H1 (cell line): ENCODE data around the gene ZNF462. TPM values are rescaled to one million over a fixed set of nuclear protein-coding genes. Genes with fewer than 3 reads are reported as not detected.

ENCODE experiments used
- ATF2 ChIP-seq: IDR thresholded peaks from 2 replicates; pipeline ENCODE4 v1.6.1; 2012; ENCODE audit warnings: low read length, inconsistent platforms
- CHD7 ChIP-seq: fragments of 300-600 bp; sonication (generic); IDR thresholded peaks from 2 replicates; pipeline ENCODE4 v1.7.1; 2012; ENCODE audit warnings: low read length, moderate library complexity, mild to moderate bottlenecking, inconsistent platforms; ENCODE audit not compliant: insufficient replicate concordance
- JUN ChIP-seq: IDR thresholded peaks from 2 replicates; pipeline ENCODE4 v1.6.1; 2011; ENCODE audit warnings: low read depth, mild to moderate bottlenecking, improper control_type of control experiment, low read length
- MAFK ChIP-seq: IDR thresholded peaks from 2 replicates; pipeline ENCODE4 v1.6.1; 2012; ENCODE audit warnings: low read depth, mild to moderate bottlenecking, improper control_type of control experiment, low read length
- polyA plus RNA-seq, 7 experiments: library from polyadenylated mRNA; depleted of rRNA in 3 of 7; stranded (reverse) in 5 of 7; unstranded in 2 of 7; fragments of >200 nt in 5 of 7; fragments of 200-250 nt in 2 of 7; gene quantifications; 1 replicate in 5 of 7; 2 replicates in 1 of 7; 4 replicates in 1 of 7; pipeline versions ENCODE4 v1.2.1 to v1.2.3, GENCODE V29; 2011 to 2013; ENCODE audit warnings: missing spikeins in 2 of 7, mixed read lengths in 2 of 7
- total RNA-seq: library from RNA; stranded (reverse); fragmentation: NEBNext Ultra II Directional; extraction: Animal tissue kit (Norgen Biotek cat#: 25700); gene quantifications from 2 replicates; pipeline ENCODE4 v1.2.1, GENCODE V29; 2021

ZNF462 gene
- total and polyA plus RNA-seq, 2 of the 8 experiments (the other 6 are each of a cell fraction or from before 2014, with no cell fraction given) = 30.0 to 163 TPM

- TF ChIP-seq CHD7 = no peak
- no peak for TF ChIP-seq MAFK
- no peak for TF ChIP-seq ATF2
- TF ChIP-seq JUN = no peak
Observed at GRCh38 chr9:106868087-106868486, 5.1 kb downstream of the ZNF462 start (continued).
